ENCODE data around the gene PRR33.
"Not testable (repeated sequence)": the region's sequence is repeated elsewhere in the genome, so short reads cannot be mapped to it uniquely, and the experiment has no call there.

Gene PRR33

GRCh38 chr11:1891831-1892115 lies at the start of gene PRR33:
Gene PRR33 (minus strand): TSS chr11:1891895. CDS start chr11:1890584, 1,311 bp downstream.
- TF ChIP-seq, protein P1, sequence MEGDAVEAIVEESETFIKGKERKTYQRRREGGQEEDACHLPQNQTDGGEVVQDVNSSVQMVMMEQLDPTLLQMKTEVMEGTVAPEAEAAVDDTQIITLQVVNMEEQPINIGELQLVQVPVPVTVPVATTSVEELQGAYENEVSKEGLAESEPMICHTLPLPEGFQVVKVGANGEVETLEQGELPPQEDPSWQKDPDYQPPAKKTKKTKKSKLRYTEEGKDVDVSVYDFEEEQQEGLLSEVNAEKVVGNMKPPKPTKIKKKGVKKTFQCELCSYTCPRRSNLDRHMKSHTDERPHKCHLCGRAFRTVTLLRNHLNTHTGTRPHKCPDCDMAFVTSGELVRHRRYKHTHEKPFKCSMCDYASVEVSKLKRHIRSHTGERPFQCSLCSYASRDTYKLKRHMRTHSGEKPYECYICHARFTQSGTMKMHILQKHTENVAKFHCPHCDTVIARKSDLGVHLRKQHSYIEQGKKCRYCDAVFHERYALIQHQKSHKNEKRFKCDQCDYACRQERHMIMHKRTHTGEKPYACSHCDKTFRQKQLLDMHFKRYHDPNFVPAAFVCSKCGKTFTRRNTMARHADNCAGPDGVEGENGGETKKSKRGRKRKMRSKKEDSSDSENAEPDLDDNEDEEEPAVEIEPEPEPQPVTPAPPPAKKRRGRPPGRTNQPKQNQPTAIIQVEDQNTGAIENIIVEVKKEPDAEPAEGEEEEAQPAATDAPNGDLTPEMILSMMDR (IDR thresholded peaks at IDR 0.05; ENCODE audit: borderline replicate concordance, insufficient read depth, low read depth, low read length), result no peak
- no peak within 1 kb of the TSS for H3K4me3 ChIP-seq (ENCODE audit: low read depth, low read length)

DNA sequence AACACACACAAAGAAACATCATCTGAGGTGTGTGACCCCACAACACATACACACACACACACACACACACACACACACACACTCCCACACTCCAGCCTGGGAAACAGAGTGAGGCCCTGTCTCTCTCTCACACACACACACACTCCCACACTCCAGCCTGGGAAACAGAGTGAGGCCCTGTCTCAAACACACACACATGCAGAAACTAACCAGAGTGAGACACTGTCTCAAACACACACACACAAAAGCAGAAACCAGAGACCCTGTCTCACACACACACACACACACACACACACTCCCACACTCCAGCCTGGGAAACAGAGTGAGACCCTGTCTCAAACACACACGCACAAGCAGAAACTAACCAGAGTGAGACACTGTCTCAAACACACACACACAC lies 48.1 kb upstream of the PRR33 start:
- not testable (repeated sequence) for H3K4me3 ChIP-seq (ENCODE audit: low read depth, low read length)

DNA sequence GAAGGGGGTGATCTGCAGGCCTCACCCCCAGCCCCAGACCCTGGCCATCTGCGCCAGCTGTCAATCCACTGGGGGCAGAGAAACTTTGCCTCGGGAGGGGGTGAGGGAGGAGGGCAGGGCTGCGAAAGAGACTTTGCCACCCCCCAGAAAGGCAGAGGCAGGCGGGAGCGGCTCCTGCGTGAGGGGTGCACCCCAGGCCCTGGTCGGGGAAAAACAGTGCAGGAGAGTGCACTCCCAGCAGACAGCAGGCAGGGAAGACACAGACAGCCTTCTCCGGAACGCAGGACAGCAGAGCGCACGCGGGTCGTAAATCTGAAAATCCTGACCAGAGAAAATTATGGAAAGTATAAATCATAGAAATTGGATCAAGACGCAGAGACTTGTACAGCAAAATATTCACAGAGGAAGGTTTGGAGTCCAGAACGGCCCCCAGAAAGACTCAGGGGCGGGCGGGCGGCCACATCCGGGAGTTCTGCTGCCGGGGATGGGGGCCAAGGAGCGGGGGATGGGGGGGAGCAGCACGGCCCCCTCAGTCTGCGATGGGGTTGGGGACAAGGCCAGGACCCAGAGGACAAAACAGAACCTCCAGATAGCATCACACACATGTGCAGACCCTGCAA lies 47.4 kb upstream of the PRR33 start:
- no peak overlapping the region for H3K4me3 ChIP-seq (ENCODE audit: low read depth, low read length)
- TF ChIP-seq, protein P1 (IDR thresholded peaks at IDR 0.05; ENCODE audit: borderline replicate concordance, insufficient read depth, low read depth, low read length), result no peak

- TF ChIP-seq, protein P1 (IDR thresholded peaks at IDR 0.05; ENCODE audit: borderline replicate concordance, insufficient read depth, low read depth, low read length), result no peak
- H3K4me3 ChIP-seq (ENCODE audit: low read depth, low read length), result no peak overlapping the region
Observed at GRCh38 chr11:1938343-1939005, 46.8 kb upstream of the PRR33 start.

- TF ChIP-seq, protein P1 (IDR thresholded peaks at IDR 0.05; ENCODE audit: borderline replicate concordance, insufficient read depth, low read depth, low read length), result no peak
- H3K4me3 ChIP-seq (ENCODE audit: low read depth, low read length), result no peak overlapping the region
Observed at GRCh38 chr11:1937616-1938342, 46.1 kb upstream of the PRR33 start.

DNA sequence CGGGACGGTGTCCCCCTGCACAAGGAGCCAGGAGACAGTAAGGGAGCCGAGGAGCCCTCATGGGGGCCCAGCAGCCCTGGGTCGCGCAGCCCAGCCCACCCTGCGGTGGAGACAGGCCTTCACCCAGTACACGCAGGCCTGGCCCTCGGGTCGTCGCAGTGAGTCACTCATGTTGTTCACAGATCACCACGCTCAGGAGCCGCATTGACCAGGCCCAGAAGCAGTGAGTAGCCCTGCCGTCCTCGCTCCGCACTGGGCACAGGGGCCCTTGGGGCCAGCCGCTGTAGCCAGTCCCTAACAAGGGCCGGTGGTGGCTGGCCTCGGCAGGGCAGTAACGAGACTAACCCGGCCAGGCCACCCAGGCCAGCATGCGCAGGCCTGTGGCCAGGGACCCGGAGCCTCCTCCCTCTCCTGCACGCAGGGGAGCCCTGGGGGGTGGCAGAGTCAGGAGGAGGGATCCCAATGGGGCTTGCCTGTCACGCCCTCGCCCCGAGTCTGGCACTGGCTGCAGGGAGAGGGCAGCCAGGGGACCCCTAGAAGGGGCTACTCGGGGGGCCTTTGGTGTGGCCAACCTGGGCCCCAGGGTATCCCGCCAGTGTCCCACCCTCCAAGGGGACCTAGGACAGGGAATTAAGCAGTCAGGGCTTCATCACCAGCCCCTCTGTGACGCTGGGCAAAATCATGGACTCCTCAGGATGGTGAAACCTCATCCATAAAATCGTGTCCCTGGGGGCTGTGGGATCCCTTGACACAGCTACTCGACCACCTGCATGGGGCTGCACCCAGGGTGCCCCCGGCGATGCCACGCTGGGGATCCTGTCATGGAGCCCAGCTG lies 45.3 kb upstream of the PRR33 start:
- TF ChIP-seq, protein P1 (IDR thresholded peaks at IDR 0.05; ENCODE audit: borderline replicate concordance, insufficient read depth, low read depth, low read length), result no peak
- no peak overlapping the region for H3K4me3 ChIP-seq (ENCODE audit: low read depth, low read length)

GRCh38 chr11:1936072-1936780 lies 44.5 kb upstream of the PRR33 start:
- H3K4me3 ChIP-seq (ENCODE audit: low read depth, low read length), result no peak overlapping the region
- TF ChIP-seq, protein P1 (IDR thresholded peaks at IDR 0.05; ENCODE audit: borderline replicate concordance, insufficient read depth, low read depth, low read length), result no peak

Data from GM12875 (cell line).